ENCODE results near the gene FSTL5.

The FSTL5 gene

DNA sequence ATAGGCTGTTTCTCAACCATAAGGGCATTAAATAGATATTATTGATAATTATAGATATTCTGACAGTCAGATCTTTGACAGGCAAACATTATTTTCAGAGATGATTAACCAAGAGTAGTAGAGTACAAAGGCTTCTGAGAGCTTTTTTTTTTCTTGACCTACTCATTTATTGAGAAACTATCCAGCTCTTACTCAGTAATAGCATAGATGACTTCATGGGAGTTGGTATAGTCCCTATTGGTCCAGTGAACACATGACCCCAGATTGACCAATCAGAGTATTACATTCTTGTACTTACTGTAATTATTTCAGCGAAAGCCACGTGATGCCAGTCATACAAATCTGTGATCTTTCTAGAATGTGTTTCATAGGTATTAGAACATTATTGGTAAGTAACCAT, 508.7 kb downstream of the FSTL5 start:
- H3K4me3 ChIP-seq (ENCODE audit: low read depth, low read length), result no peak overlapping the region
- TF ChIP-seq, protein P1, sequence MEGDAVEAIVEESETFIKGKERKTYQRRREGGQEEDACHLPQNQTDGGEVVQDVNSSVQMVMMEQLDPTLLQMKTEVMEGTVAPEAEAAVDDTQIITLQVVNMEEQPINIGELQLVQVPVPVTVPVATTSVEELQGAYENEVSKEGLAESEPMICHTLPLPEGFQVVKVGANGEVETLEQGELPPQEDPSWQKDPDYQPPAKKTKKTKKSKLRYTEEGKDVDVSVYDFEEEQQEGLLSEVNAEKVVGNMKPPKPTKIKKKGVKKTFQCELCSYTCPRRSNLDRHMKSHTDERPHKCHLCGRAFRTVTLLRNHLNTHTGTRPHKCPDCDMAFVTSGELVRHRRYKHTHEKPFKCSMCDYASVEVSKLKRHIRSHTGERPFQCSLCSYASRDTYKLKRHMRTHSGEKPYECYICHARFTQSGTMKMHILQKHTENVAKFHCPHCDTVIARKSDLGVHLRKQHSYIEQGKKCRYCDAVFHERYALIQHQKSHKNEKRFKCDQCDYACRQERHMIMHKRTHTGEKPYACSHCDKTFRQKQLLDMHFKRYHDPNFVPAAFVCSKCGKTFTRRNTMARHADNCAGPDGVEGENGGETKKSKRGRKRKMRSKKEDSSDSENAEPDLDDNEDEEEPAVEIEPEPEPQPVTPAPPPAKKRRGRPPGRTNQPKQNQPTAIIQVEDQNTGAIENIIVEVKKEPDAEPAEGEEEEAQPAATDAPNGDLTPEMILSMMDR (IDR thresholded peaks at IDR 0.05; ENCODE audit: low read depth, low read length), result no peak

DNA sequence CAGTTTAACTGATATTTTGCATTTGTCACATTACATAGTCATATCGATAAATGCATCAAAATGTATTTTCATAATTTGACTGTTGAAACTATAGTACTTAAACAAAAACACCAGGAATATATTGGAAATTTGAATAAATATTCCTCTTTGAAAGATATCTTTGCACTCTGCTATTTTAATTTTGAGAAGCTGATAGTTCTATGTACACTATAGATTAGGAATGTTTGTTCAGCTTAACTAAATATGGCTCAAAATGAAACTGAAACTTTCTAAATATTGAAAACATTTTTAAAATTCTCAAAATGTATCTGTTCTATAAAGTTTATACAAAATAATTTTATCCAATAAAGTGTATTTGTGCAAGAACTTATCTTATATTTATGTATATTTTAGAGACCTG, 510.1 kb downstream of the FSTL5 start:
- TF ChIP-seq, protein P1 (IDR thresholded peaks at IDR 0.05; ENCODE audit: low read depth, low read length), result no peak
- no peak overlapping the region for H3K4me3 ChIP-seq (ENCODE audit: low read depth, low read length)

DNA sequence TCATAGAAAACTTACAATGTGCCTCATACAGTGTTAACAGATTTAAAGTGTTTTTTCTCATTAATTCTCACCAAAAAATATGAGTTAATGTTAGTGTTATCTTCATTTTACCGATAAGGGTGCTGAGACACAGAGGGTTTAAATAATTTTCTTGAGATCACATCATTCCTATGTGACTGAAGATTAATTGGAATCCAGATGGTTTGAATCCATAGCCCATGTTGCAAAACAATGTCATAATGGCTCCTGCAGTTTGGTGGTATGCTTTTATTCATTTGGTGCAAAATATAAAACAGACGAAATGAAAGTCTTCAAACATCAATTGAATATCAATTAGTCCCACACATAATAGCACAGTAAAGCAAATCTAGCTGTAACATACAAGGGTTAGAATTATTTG, 512.2 kb downstream of the FSTL5 start:
- no peak overlapping the region for H3K4me3 ChIP-seq (ENCODE audit: low read depth, low read length)
- TF ChIP-seq, protein P1 (IDR thresholded peaks at IDR 0.05; ENCODE audit: low read depth, low read length), result no peak

DNA sequence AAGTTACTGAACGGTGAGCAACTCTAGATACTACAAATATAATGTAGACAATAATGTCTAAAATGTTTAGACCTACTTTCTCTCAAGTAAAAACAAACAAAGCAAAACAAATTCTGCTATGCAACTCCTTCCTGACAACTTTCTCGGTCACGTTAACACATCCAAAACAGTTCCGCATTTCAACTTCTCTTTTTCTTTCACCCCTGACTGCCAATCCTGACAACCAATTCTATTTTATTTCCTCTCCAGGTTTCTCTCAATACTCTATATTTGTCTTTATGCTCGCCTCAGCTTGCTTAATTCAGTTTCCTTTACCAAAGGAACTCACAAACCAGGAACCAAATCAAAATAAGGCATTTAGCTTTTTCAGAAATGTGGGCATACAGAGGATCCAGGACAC, 513.0 kb downstream of the FSTL5 start:
- H3K4me3 ChIP-seq (ENCODE audit: low read depth, low read length), result no peak overlapping the region
- TF ChIP-seq, protein P1 (IDR thresholded peaks at IDR 0.05; ENCODE audit: low read depth, low read length), result no peak

DNA sequence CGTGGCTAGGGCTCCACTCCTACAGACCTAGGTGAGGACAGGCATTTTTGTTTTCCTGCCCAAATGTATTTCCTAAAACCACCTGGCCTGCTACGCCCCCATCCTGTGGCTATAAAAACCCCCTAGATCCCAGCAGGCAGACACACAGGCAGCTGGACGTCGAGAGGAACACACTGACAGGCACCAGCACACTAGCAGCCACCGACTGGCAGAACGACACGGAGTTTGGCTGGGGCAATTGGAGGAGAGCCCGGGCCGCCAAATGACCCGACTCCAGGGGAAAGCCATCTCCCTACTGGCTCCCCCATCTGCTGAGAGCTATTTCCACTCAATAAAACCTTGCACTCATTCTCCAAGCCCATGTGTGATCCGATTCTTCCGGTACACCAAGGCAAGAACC, 516.0 kb downstream of the FSTL5 start:
- TF ChIP-seq, protein P1 (IDR thresholded peaks at IDR 0.05; ENCODE audit: low read depth, low read length), result no peak
- no peak overlapping the region for H3K4me3 ChIP-seq (ENCODE audit: low read depth, low read length)

DNA sequence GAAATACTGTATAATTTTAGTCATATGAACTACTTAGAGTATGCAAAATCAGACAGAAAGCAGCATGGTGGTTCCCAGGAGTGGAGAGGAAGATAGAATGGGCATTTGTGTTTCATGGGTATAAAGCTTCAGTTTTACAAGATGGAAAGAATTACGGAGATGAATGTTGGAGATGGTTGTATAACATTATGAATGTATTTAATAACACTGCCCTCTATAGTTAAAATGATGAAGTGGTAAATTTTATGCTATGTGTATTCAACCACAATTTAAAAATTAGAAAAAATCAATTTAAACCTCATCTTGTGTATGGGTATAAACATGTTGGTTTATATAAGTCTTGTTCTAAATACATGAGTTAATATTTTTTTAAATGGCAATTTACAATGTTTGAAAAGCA, 521.1 kb downstream of the FSTL5 start:
- H3K4me3 ChIP-seq (ENCODE audit: low read depth, low read length), result no peak overlapping the region
- TF ChIP-seq, protein P1 (IDR thresholded peaks at IDR 0.05; ENCODE audit: low read depth, low read length), result no peak

DNA sequence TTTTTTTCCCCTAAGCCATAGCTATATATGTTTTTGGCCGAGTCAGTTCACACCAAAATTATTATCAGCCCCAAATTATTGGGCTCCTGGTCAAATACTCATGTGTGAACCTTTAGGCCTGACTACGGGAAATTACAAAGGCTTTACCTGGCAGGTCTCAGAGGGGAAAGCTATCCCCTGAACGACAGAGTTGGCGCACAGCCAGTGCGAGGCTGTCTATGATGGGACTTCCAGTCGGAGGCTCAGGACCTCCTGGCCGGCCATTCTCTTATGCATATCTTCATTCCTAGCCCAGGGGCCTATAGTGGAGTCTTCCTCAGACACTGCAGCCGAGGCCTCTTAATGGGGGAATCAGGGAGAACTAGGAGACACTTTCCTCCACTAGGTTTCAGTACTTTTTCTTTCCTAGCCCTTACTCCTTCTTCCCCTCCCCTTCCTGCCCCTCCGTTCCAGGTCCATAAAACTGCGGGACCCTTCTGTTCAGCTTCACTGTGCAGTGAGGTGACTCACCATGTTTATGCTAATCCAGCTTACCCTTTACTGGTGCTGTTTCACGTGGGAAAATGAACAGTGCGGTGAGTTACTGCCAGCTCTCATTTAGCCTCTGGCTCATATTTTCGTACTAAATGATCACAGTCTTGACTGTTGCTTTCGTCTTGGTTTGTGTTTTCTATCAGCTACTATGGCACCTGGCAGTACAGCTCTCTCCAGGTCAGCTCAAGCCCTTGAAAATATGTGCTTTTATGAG, 533.9 kb downstream of the FSTL5 start:
- TF ChIP-seq, protein P1 (IDR thresholded peaks at IDR 0.05; ENCODE audit: low read depth, low read length), result no peak
- H3K4me3 ChIP-seq (ENCODE audit: low read depth, low read length), result no peak overlapping the region

Data from WI38 (cell line).